NCI-H1092 treated with DMSO at 0.1 percent for 48 hours (cell line): ENCODE results near the gene TIPARP.
"Not testable (repeated sequence)": the region's sequence is repeated elsewhere in the genome, so short reads cannot be mapped to it uniquely, and the experiment has no call there.

ENCODE experiments used
- DNase-seq: peaks from one replicate; lab custom pipeline; 2025; lab: John Stamatoyannopoulos, UW

TIPARP gene

DNA sequence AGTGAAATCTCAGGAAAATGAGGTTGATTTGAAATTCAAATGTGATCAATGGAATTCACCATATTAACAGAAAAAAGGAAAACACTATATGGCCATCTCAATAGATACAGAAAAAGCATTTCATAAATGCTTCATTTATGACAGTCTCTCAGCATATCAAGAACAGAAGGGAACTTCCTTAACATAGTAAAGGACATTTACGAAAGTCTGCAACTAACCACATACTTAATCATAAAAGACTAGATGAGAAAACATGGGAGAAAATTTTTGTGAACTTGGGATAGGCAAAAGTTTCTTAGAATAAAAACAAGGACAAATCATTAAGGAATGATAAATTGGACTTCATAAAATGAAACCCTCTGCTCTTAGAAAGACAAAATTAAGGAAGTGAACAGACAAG, 24.7 kb upstream of the TIPARP start:
- no peak for DNase-seq

GRCh38 chr3:156652661-156653060, 21.7 kb upstream of the TIPARP start:
- DNase-seq = not testable (repeated sequence)

GRCh38 chr3:156654834-156655233, 19.6 kb upstream of the TIPARP start:
- DNase-seq = no peak

DNA sequence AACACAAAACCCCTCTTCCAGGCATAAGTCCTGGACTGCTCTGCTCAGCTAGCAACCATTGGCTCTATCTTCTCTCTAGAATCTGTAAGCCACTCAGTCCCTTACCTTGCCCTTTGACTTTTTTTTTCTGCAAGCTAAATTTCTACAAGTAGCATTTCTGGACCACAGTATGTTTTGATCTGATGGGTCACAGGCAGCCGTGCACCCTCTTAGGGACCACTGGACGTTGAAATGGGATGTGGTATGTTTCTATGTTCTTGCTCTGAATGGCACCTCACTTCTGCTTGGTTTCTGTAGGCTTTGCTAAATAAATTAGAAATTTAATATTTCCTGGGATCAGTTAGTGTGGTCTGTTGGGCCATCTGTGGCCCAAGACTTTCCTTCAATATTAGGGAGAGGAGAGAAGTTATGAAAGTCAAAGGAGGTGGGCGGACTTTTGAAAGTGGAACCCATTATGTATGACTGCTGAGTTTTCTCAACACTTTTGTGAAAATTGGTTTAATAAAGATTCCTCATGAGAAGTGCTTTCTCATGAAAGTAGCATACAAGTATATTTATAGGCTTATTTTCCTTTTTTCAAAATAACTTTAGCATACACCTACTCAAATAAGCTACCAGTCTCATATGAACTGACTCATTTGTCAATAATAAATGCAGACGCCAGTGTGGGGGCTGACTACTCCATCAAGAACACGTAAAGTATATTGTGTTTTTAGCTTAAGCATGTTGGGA, 18.4 kb upstream of the TIPARP start:
- DNase-seq = no peak

GRCh38 chr3:156657440-156657839, 16.9 kb upstream of the TIPARP start:
- DNase-seq = no peak

DNA sequence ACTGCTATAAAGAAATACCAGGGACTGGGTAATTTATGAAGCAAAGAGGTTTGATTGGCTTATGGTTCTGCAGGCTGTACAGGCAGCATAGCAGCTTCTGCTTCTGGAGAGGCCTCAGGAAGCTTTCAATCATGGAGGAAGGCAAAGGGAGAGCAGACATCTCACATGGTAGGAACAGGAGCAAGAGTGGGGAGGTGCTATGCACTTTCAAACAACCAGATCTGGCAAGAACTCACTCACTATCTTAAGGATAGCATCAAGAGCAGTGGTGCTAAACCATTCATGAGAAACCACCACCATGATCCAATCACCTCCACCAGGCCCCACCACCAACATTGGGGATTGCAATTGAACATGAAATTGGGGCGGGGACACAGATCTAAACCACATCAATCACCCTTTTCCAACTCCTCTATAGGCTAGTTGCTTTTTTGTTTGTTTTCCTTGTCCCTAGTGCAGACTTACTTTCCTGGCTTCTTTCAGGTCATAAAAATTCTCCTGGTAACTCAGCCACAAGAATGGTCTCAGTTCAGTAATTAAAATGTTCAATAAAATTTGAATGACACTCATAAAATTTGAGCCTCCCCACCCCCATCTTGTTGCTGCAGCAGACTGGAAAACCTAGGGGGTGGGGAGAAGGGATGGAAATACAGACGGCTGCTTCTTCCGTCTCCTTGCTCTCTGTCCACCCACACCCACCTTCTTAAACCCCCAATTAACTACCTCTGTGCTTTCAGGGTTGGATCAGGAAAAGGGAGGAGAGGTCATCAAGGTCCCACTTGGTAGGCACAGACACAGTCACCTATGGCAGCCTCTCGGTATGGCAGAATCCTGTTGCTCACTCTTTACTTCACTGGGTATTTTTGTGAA, 16.3 kb upstream of the TIPARP start:
- no peak for DNase-seq

DNA sequence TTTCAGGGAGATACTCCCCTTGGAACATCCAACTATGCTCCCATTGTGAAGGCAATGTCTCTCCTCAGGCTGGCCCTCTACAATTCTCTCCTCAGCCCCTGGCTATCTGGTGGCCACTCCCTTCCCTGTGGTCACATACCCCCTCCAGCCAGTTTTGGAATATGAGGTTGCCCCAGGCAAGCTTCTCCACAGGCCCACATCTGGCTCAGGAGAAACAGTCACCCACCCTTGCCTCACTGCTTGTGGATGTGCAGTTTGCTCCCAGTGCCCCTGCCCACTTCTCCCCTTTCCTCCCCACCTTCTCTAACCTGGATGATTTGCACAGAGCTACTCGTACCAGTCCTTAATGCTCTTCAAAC, 15.7 kb upstream of the TIPARP start:
- no peak for DNase-seq

GRCh38 chr3:156659260-156659659, 15.1 kb upstream of the TIPARP start:
- DNase-seq = no peak

GRCh38 chr3:156661155-156661554, 13.2 kb upstream of the TIPARP start:
- DNase-seq = no peak

GRCh38 chr3:156664011-156664830, 10.2 kb upstream of the TIPARP start:
- DNase-seq = no peak

- DNase-seq = no peak
Measured at GRCh38 chr3:156664831-156665178, 9.6 kb upstream of the TIPARP start.

GRCh38 chr3:156665291-156665690, 9.1 kb upstream of the TIPARP start:
- no peak for DNase-seq

- no peak for DNase-seq
Measured at GRCh38 chr3:156666073-156666472, 8.3 kb upstream of the TIPARP start.

- no peak for DNase-seq
Measured at GRCh38 chr3:156668073-156668763, 6.2 kb upstream of the TIPARP start.

DNA sequence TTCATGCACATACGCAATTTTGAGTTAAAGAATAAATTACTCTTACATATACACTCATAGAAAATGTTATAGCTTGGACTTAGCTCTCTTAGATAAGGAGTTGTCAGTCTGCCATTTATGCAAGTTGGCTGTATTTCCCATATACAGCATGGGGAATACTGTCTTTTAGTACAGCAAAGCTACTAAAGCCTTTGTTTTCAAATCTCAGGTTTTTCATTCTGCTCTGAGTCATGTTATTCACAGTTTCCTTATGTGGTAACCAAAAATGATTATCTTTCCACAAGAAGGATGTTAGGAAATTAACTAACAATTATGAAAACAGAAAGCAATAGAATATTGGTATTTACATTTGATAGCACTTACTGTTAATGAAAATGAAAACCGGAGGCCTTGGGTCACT, 4.3 kb upstream of the TIPARP start:
- DNase-seq = no peak

- DNase-seq = no peak
Measured at GRCh38 chr3:156670652-156671051, 3.7 kb upstream of the TIPARP start.

DNA sequence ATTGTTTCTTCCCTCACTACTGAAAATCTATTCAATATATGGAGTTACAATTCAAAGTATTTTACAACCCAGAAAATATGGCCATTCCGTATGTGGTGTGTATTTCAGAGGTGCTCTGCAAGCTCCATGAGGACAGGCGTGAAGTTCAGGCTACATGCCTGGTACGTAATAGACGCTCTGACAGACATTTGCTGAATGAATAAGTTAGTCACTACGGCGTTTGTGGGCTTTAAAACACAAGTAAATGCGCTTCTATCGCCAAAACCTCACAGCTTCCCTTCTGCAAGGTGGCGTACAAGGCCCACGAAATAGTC, 701 bp upstream of the TIPARP start:
- DNase-seq = no peak

DNA sequence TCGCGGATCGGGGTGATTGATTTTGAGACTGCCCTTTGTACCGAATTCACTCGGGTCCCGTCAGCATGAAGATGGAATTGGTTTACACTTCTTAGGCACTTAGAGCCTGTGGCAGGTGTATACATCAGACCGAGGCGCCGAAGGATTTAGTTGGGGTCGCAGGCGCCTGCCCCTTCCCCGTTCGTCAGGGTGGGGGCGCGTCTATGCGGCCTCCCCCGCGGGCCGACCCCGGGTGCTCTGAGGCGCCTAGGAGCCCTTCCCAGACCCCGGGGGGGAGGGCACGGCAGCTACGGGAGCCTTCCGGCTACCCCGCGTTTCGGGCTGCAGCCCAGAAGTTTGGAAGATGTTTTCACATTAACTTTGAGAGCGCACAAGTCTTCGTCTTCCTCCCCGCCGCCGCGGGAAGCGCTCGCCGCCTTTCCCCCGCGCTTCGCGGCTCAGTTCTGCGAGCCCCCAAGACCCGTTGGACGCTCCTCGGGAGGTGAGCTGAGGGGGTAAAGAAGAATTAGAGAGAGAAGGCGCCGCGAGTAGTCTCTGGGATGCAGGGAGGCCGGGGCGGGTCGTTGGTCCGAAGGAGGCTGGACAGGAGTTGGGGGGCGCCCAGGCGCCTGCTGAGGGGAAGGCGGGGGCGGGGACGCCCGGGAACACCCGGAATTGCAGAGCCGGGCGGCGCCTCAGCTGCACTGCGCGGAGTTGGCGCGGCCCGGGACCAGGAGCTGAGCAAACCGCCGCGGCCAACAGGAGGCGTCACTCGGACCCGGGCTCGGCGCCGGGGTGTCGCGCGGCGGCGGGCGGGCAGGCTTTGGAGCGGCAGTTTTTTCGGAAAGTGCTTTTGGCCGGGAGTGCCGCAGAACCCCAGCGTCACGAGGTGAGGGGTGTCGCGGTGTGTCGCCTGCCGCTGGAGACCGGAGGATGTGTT, 780 bp downstream of the TIPARP start:
- peak; percentile 33 for DNase-seq

DNA sequence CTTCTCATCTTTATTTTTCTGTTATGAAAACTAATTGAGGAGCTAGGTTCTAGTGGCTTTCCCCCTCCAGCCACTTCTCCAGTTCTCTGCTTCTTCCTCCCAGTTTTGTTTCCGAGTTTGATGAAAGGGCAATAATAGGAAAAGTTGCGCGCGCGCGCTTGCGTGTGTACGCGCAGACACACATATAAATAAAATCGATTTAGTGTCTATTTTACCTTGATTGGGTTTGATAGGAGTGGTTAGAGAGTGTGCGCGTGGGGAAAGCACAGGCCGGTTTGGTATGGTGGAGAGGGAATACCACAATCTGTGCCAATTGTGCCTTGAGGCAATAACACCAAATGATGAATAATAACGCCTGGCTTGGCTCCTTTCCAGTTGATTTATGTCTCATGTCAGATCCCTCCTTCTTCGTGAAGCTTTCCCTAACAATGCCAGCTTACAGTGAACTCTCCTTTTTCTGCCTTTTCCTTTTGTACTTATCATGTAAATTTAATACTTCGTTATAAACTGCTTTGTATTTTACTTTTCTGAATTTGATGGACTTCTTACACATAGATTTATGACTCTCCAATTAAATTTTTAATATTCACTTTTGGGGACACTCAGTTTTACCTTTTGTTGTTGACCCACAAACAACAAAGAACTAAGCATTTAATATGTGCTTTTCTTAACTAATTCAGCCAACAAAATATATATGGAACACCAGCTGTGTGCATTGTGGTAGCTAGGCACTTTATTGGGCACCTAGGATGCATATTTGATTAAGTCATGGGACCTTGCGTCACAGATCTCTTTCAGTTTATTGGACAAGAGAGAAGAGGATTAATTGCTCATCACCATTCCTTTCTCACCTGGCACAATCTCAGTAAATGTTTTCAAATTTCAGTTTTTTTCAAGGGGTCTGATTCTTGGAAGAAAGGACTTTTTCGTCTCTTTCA, 1.7 kb downstream of the TIPARP start:
- peak; percentile 45 for DNase-seq
